Tibial nerve (tissue), 4 donors: Measurements from ENCODE around the gene GPC6. TPM values are rescaled to one million over a fixed set of nuclear protein-coding genes. Genes with fewer than 3 reads are reported as not detected.

Experiments
- DNase-seq, 2 donors: peaks; one replicate each; pipeline ENCODE4 v3.0.0-alpha.2; 2019; ENCODE audit warnings: low spot score in 2 of 2
- H3K27ac ChIP-seq, 4 donors: fragments of 200-600 bp; sonication (generic) in 3 of 4; one replicate each; pipeline ENCODE4 v1.5.1; 2017 to 2019; ENCODE audit warnings: mild to moderate bottlenecking in 1 of 4
- H3K27me3 ChIP-seq, 2 donors: fragments of 200-600 bp; sonication (generic) in 1 of 2; one replicate each; pipeline versions ENCODE4 v1.5.1 to v1.6.0; 2017 to 2019
- H3K36me3 ChIP-seq, 3 donors: fragments of 200-600 bp; sonication (generic); one replicate each; pipeline ENCODE4 v1.5.1; 2018 to 2019
- H3K4me1 ChIP-seq, 4 donors: fragments of 200-600 bp; sonication (generic) in 3 of 4; one replicate each; pipeline ENCODE4 v1.5.1; 2017 to 2019
- H3K4me3 ChIP-seq, 4 donors: fragments of 200-600 bp; sonication (generic) in 3 of 4; one replicate each; pipeline ENCODE4 v1.5.1; 2017 to 2019; ENCODE audit warnings: mild to moderate bottlenecking in 1 of 4, moderate library complexity in 1 of 4
- H3K9me3 ChIP-seq, 4 donors: fragments of 200-600 bp; sonication (generic) in 3 of 4; one replicate each; pipeline ENCODE4 v1.5.1; 2017 to 2019
- CTCF ChIP-seq, 5 experiments: fragments of 200-600 bp in 3 of 5; fragments of 450-650 bp in 2 of 5; sonication (generic) in 3 of 5; IDR thresholded peaks; one replicate each; pipeline ENCODE4 v1.5.1; 2016 to 2019; ENCODE audit warnings: antibody characterized with exemption in 5 of 5, mild to moderate bottlenecking in 3 of 5, moderate library complexity in 2 of 5
- EP300 ChIP-seq, 2 donors: sonication (generic); formaldehyde crosslinking; IDR thresholded peaks; one replicate each; pipeline ENCODE4 v1.6.1; 2017; ENCODE audit warnings: antibody characterized with exemption in 2 of 2, mild to moderate bottlenecking in 1 of 2
- POLR2A ChIP-seq, 2 donors: fragments of 450-650 bp; IDR thresholded peaks; one replicate each; pipeline ENCODE4 v1.6.1; 2017; ENCODE audit warnings: antibody characterized with exemption in 2 of 2, mild to moderate bottlenecking in 2 of 2, moderate library complexity in 2 of 2
- WGBS, 2 donors: methylation state at CpG; one replicate each; pipeline ENCODE4 v1.1.5; 2018; 5-methylcytosine and 5-hydroxymethylcytosine counted together
- total RNA-seq, 4 donors: library from RNA; depleted of rRNA; stranded (reverse); fragments of >200 nt; gene quantifications; one replicate each; pipeline ENCODE4 v1.1.0, GENCODE V29; 2016

GPC6 gene
- total RNA-seq, 4 donors from 2014 or later, result 21.9 to 39.5 (median 29.8) TPM

GRCh38 chr13:93230261-93230855 lies 3.8 kb downstream of the GPC6 start:
- Histone ChIP-seq H3K27me3 (peaks cover 0 to 5% of the 10 kb centered on the region in 2 donors), H3K36me3 (no peaks in the 10 kb centered on the region), H3K27ac (peak overlapping the region in 2 of 4 donors; percentile 78 to 90), H3K9me3 (no peaks in the 10 kb centered on the region), H3K4me3 (no peak overlapping the region), H3K4me1 (peaks cover 0 to 27% (median 3%) of the 10 kb centered on the region in 4 donors)
- DNase-seq, result no peak
- TF ChIP-seq CTCF (IDR thresholded peaks at IDR 0.05), result no peak
- TF ChIP-seq EP300 (IDR thresholded peaks at IDR 0.05), result no peak

GRCh38 chr13:93231867-93232266 lies 5.3 kb downstream of the GPC6 start:
- Histone ChIP-seq H3K27ac (peak overlapping the region in 1 of 4 donors; percentile 43), H3K27me3 (peaks cover 0 to 5% of the 10 kb centered on the region in 2 donors), H3K4me3 (no peak overlapping the region), H3K4me1 (peaks cover 0 to 31% (median 3%) of the 10 kb centered on the region in 4 donors), H3K9me3 (no peaks in the 10 kb centered on the region), H3K36me3 (no peaks in the 10 kb centered on the region)
- whole genome bisulfite sequencing, 2 donors, result 68 to 84% methylated on average over 3 of the region's 3 CpGs
- DNase-seq, result no peak
- TF ChIP-seq POLR2A (IDR thresholded peaks at IDR 0.05) (no peak), CTCF (IDR thresholded peaks at IDR 0.05) (no peak), EP300 (IDR thresholded peaks at IDR 0.05) (no peak)

- 51 to 61% methylated on average over 3 of the region's 3 CpGs for WGBS, 2 donors
- Histone ChIP-seq H3K9me3 (peaks cover 0 to 13% (median 6%) of the 10 kb centered on the region in 4 donors), H3K36me3 (no peaks in the 10 kb centered on the region), H3K27me3 (no peaks in the 10 kb centered on the region), H3K27ac (no peak overlapping the region), H3K4me3 (no peak overlapping the region), H3K4me1 (peaks cover 0 to 21% (median 3%) of the 10 kb centered on the region in 4 donors)
- no peak for TF ChIP-seq CTCF (IDR thresholded peaks at IDR 0.05)
- TF ChIP-seq EP300 (IDR thresholded peaks at IDR 0.05), result no peak
- TF ChIP-seq POLR2A (IDR thresholded peaks at IDR 0.05), result no peak
- DNase-seq, result no peak
Measured at GRCh38 chr13:93233997-93234416, 7.4 kb downstream of the GPC6 start.

- no peaks in the 10 kb centered on the region for H3K27me3 ChIP-seq
- peaks cover 0 to 16% (median 6%) of the 10 kb centered on the region in 4 donors for H3K9me3 ChIP-seq
- no peak for DNase-seq
- no peaks in the 10 kb centered on the region for H3K36me3 ChIP-seq
- peaks cover 0 to 20% (median 3%) of the 10 kb centered on the region in 4 donors for H3K4me1 ChIP-seq
- TF ChIP-seq EP300 (IDR thresholded peaks at IDR 0.05) (no peak), CTCF (IDR thresholded peaks at IDR 0.05) (no peak), POLR2A (IDR thresholded peaks at IDR 0.05) (no peak)
- no peak overlapping the region for H3K4me3 ChIP-seq
- H3K27ac ChIP-seq, result peak overlapping the region in 1 of 4 donors; percentile 38
Measured at GRCh38 chr13:93234459-93234858, 7.9 kb downstream of the GPC6 start.

GRCh38 chr13:93235258-93236015 lies 8.8 kb downstream of the GPC6 start:
- Histone ChIP-seq H3K4me1 (peaks cover 0 to 10% (median 0%) of the 10 kb centered on the region in 4 donors), H3K4me3 (no peak overlapping the region), H3K27me3 (no peaks in the 10 kb centered on the region), H3K36me3 (no peaks in the 10 kb centered on the region), H3K9me3 (peaks cover 0 to 25% (median 6%) of the 10 kb centered on the region in 4 donors), H3K27ac (peak overlapping the region in 2 of 4 donors; percentile 13 to 55)
- TF ChIP-seq POLR2A (IDR thresholded peaks at IDR 0.05) (no peak), EP300 (IDR thresholded peaks at IDR 0.05) (peak in 1 of 2 donors; percentile 31)
- 58 to 66% methylated on average over 2 of the region's 2 CpGs for WGBS, 2 donors
- no peak for DNase-seq
